HepG2 (cell line): ENCODE data around the gene COBLL1. TPM values are rescaled to one million over a fixed set of nuclear protein-coding genes. Genes with fewer than 3 reads are reported as not detected.
A peak's percentile ranks its signal among the peaks of the same experiment; 100 is the strongest.

Experiments
- FOXC1 ChIP-seq: sonication (generic); formaldehyde crosslinking; IDR thresholded peaks from 2 replicates; pipeline ENCODE4 v1.8.0; 2022; ENCODE audit warnings: mild to moderate bottlenecking, missing genetic modification reagents, borderline replicate concordance
- LRRFIP1 ChIP-seq: sonication (generic); formaldehyde crosslinking; conservative IDR thresholded peaks from 2 replicates; pipeline ENCODE4 v1.4.0; 2020; ENCODE audit warnings: missing genetic modification reagents
- MXD1 ChIP-seq: sonication (generic); formaldehyde crosslinking; IDR thresholded peaks from 2 replicates; pipeline ENCODE4 v1.4.0; 2020; ENCODE audit warnings: mild to moderate bottlenecking, missing genetic modification reagents
- PHF8 ChIP-seq: sonication (generic); formaldehyde crosslinking; IDR thresholded peaks from 2 replicates; pipeline ENCODE4 v1.5.0; 2020; ENCODE audit warnings: missing genetic modification reagents
- RORA ChIP-seq: sonication (generic); formaldehyde crosslinking; IDR thresholded peaks from 2 replicates; pipeline ENCODE4 v1.5.0; 2020; ENCODE audit warnings: mild to moderate bottlenecking, missing genetic modification reagents, moderate library complexity
- SNAPC4 ChIP-seq: sonication (generic); formaldehyde crosslinking; IDR thresholded peaks from 2 replicates; pipeline ENCODE4 v1.4.0; 2020; ENCODE audit warnings: mild to moderate bottlenecking, missing genetic modification reagents
- STAG1 ChIP-seq: sonication (generic); formaldehyde crosslinking; IDR thresholded peaks from 2 replicates; pipeline ENCODE4 v1.4.0; 2020; ENCODE audit warnings: missing genetic modification reagents
- ZBTB1 ChIP-seq: sonication (generic); formaldehyde crosslinking; IDR thresholded peaks from 2 replicates; pipeline ENCODE4 v1.4.0; 2020; ENCODE audit warnings: missing genetic modification reagents, borderline replicate concordance
- ZNF547 ChIP-seq: sonication (generic); formaldehyde crosslinking; IDR thresholded peaks from 2 replicates; pipeline ENCODE4 v1.5.1; 2020; ENCODE audit warnings: mild to moderate bottlenecking, missing genetic modification reagents
- ZNF614 ChIP-seq: IDR thresholded peaks from 2 replicates; pipeline ENCODE4 v1.6.1; 2018; ENCODE audit warnings: missing biosample characterization, missing genetic modification reagents, inconsistent platforms, borderline replicate concordance
- ZNF660 ChIP-seq: sonication (generic); formaldehyde crosslinking; IDR thresholded peaks from 2 replicates; pipeline ENCODE4 v1.5.1; 2020; ENCODE audit warnings: mild to moderate bottlenecking, low read depth, missing genetic modification reagents, borderline replicate concordance
- polyA plus RNA-seq, 8 experiments: library from polyadenylated mRNA; depleted of rRNA in 3 of 8; stranded (reverse) in 7 of 8; unstranded in 1 of 8; fragments of >200 nt; fragmentation: Illumina TruSeq in 4 of 8; extraction: Trizol in 4 of 8; gene quantifications; 2 replicates each; pipeline versions ENCODE4 v1.2.1 to v1.2.3, GENCODE V29; 2011 to 2016; ENCODE audit warnings: low read depth in 4 of 8, missing spikeins in 1 of 8, mixed read lengths in 1 of 8; ENCODE audit not compliant: insufficient read depth in 1 of 8
- total RNA-seq, 5 experiments: library from RNA; depleted of rRNA; stranded (reverse); fragments of >200 nt; fragmentation: Illumina TruSeq; extraction: Trizol; gene quantifications; 2 replicates each; pipeline ENCODE4 v1.2.3, GENCODE V29; 2016; ENCODE audit warnings: low read depth in 1 of 5

Gene COBLL1
- total and polyA plus RNA-seq, 2 of the 13 experiments (the other 11 are each of a cell fraction or from before 2014, with no cell fraction given) = 32.6 to 86.8 TPM

- TF ChIP-seq LRRFIP1 (CRISPR knock-in tag) (0 out of 2 replicates have a peak, but pooled peaks have one; percentile 17), STAG1 (CRISPR knock-in tag) (peak; percentile 81), FOXC1 (peak; percentile 44; the same call in 1 of the 2 replicates), SNAPC4 (CRISPR knock-in tag) (peak; percentile 72), MXD1 (peak; percentile 76; the same call in 1 of the 2 replicates), ZNF547 (CRISPR knock-in tag) (peak; percentile 7; the same call in 1 of the 2 replicates), PHF8 (CRISPR knock-in tag) (peak; percentile 76), ZNF614 (peak; percentile 67; the same call in 1 of the 2 replicates), ZNF660 (CRISPR knock-in tag) (no peak), ZBTB1 (CRISPR knock-in tag) (no peak), RORA (CRISPR knock-in tag) (no peak)
Observed at GRCh38 chr2:164841719-164842623, at the start of gene COBLL1 (continued).
